HepG2 (cell line): ENCODE data around the gene VAC14. TPM values are rescaled to one million over a fixed set of nuclear protein-coding genes. Genes with fewer than 3 reads are reported as not detected.

Experiments used
- AGO2 ChIP-seq: fragments of 200-400 bp; formaldehyde crosslinking; optimal IDR thresholded peaks from 2 replicates; pipeline ENCODE3; 2017; ENCODE audit warnings: mild to moderate bottlenecking, low read depth, low read length, moderate library complexity
- ELF4 ChIP-seq: sonication (generic); formaldehyde crosslinking; IDR thresholded peaks from 2 replicates; pipeline ENCODE4 v1.5.0; 2020; ENCODE audit warnings: missing genetic modification reagents, mild to moderate bottlenecking, moderate library complexity, borderline replicate concordance
- HNF4G ChIP-seq, 2 experiments: sonication (generic) in 1 of 2; formaldehyde crosslinking in 1 of 2; IDR thresholded peaks; 2 replicates each; pipeline versions ENCODE4 v1.4.0 to v1.6.1; 2011 to 2020; ENCODE audit warnings: borderline replicate concordance in 2 of 2, low read depth in 2 of 2, mild to moderate bottlenecking in 2 of 2, low read length in 1 of 2, missing genetic modification reagents in 1 of 2, moderate library complexity in 1 of 2
- NBN ChIP-seq: fragments of 450-650 bp; conservative IDR thresholded peaks from 2 replicates; pipeline ENCODE4 v1.6.1; 2017
- PAXIP1 ChIP-seq: sonication (generic); formaldehyde crosslinking; conservative IDR thresholded peaks from 2 replicates; pipeline ENCODE4 v1.4.0; 2020; ENCODE audit warnings: mild to moderate bottlenecking, missing genetic modification reagents, moderate library complexity
- SAFB2 ChIP-seq: sonication (generic); formaldehyde crosslinking; IDR thresholded peaks from 2 replicates; pipeline ENCODE4 v1.5.1; 2020; ENCODE audit warnings: missing genetic modification reagents, low read depth, mild to moderate bottlenecking, borderline replicate concordance
- SMAD1 ChIP-seq: sonication (generic); formaldehyde crosslinking; IDR thresholded peaks from 2 replicates; pipeline ENCODE4 v1.4.0; 2020; ENCODE audit warnings: missing genetic modification reagents, low read depth, mild to moderate bottlenecking, borderline replicate concordance
- STAT5B ChIP-seq: sonication (generic); formaldehyde crosslinking; IDR thresholded peaks from 2 replicates; pipeline ENCODE4 v1.4.0; 2020; ENCODE audit warnings: missing genetic modification reagents
- TCF12 ChIP-seq, 2 experiments: fragments of 450-650 bp in 1 of 2; sonication (generic) in 1 of 2; formaldehyde crosslinking in 1 of 2; IDR thresholded peaks; 2 replicates each; pipeline versions ENCODE4 v1.6.1 to v1.8.0; 2017 to 2022; ENCODE audit warnings: antibody characterized with exemption in 1 of 2, mild to moderate bottlenecking in 1 of 2, missing genetic modification reagents in 1 of 2, moderate library complexity in 1 of 2
- ZC3H13 ChIP-seq: sonication (generic); formaldehyde crosslinking; IDR thresholded peaks from 2 replicates; pipeline ENCODE4 v1.8.1; 2023; ENCODE audit warnings: mild to moderate bottlenecking, missing genetic modification reagents, moderate library complexity
- ZMYM3 ChIP-seq: sonication (generic); formaldehyde crosslinking; IDR thresholded peaks from 2 replicates; pipeline ENCODE4 v1.5.1; 2020; ENCODE audit warnings: mild to moderate bottlenecking, missing genetic modification reagents
- ZNF260 ChIP-seq: sonication (generic); formaldehyde crosslinking; IDR thresholded peaks from 2 replicates; pipeline ENCODE4 v1.4.0; 2020; ENCODE audit warnings: missing genetic modification reagents, low read depth, mild to moderate bottlenecking, borderline replicate concordance
- ZNF501 ChIP-seq: sonication (generic); formaldehyde crosslinking; IDR thresholded peaks from 2 replicates; pipeline ENCODE4 v1.5.1; 2020; ENCODE audit warnings: mild to moderate bottlenecking, moderate library complexity, missing genetic modification reagents
- ZNF510 ChIP-seq: sonication (generic); formaldehyde crosslinking; IDR thresholded peaks from 2 replicates; pipeline ENCODE4 v1.4.0; 2020; ENCODE audit warnings: low read depth, mild to moderate bottlenecking, missing genetic modification reagents
- ZNF577 ChIP-seq: sonication (generic); formaldehyde crosslinking; IDR thresholded peaks from 2 replicates; pipeline ENCODE4 v1.4.0; 2020; ENCODE audit warnings: mild to moderate bottlenecking, low read depth, missing genetic modification reagents, borderline replicate concordance
- ZSCAN12 ChIP-seq: sonication (generic); formaldehyde crosslinking; IDR thresholded peaks from 2 replicates; pipeline ENCODE4 v1.9.0; 2021; ENCODE audit warnings: mild to moderate bottlenecking, missing genetic modification reagents
- polyA plus RNA-seq, 8 experiments: library from polyadenylated mRNA; depleted of rRNA in 3 of 8; stranded (reverse) in 7 of 8; unstranded in 1 of 8; fragments of >200 nt; fragmentation: Illumina TruSeq in 4 of 8; extraction: Trizol in 4 of 8; gene quantifications; 2 replicates each; pipeline versions ENCODE4 v1.2.1 to v1.2.3, GENCODE V29; 2011 to 2016; ENCODE audit warnings: low read depth in 4 of 8, missing spikeins in 1 of 8, mixed read lengths in 1 of 8; ENCODE audit not compliant: insufficient read depth in 1 of 8
- total RNA-seq, 5 experiments: library from RNA; depleted of rRNA; stranded (reverse); fragments of >200 nt; fragmentation: Illumina TruSeq; extraction: Trizol; gene quantifications; 2 replicates each; pipeline ENCODE4 v1.2.3, GENCODE V29; 2016; ENCODE audit warnings: low read depth in 1 of 5
- TF ChIP-seq, protein P1 (sequence below): sonication (generic); formaldehyde crosslinking; conservative IDR thresholded peaks from 2 replicates; pipeline ENCODE4 v1.4.0; 2020; ENCODE audit warnings: missing genetic modification reagents
- TF ChIP-seq, protein P2 (sequence below): sonication (generic); formaldehyde crosslinking; IDR thresholded peaks from 2 replicates; pipeline ENCODE4 v1.8.1; 2023; ENCODE audit warnings: mild to moderate bottlenecking, missing genetic modification reagents

The VAC14 gene
- total and polyA plus RNA-seq, 2 of the 13 experiments (the other 11 are each of a cell fraction or from before 2014, with no cell fraction given): 23.5 to 24.6 TPM

- peak; percentile 99 for TF ChIP-seq PAXIP1 (CRISPR knock-in tag)
- TF ChIP-seq, protein P1, sequence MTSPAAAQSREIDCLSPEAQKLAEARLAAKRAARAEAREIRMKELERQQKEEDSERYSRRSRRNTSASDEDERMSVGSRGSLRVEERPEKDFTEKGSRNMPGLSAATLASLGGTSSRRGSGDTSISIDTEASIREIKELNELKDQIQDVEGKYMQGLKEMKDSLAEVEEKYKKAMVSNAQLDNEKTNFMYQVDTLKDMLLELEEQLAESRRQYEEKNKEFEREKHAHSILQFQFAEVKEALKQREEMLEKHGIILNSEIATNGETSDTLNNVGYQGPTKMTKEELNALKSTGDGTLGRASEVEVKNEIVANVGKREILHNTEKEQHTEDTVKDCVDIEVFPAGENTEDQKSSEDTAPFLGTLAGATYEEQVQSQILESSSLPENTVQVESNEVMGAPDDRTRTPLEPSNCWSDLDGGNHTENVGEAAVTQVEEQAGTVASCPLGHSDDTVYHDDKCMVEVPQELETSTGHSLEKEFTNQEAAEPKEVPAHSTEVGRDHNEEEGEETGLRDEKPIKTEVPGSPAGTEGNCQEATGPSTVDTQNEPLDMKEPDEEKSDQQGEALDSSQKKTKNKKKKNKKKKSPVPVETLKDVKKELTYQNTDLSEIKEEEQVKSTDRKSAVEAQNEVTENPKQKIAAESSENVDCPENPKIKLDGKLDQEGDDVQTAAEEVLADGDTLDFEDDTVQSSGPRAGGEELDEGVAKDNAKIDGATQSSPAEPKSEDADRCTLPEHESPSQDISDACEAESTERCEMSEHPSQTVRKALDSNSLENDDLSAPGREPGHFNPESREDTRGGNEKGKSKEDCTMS (CRISPR knock-in tag): no peak
- TF ChIP-seq STAT5B (CRISPR knock-in tag): 0 out of 2 replicates have a peak, but pooled peaks have one; percentile 57
- TF ChIP-seq ZNF501: peak; percentile 83
- TF ChIP-seq ZNF577 (CRISPR knock-in tag): no peak
- no peak for TF ChIP-seq AGO2
- TF ChIP-seq TCF12 (IDR thresholded peaks at IDR 0.05): no peak
- TF ChIP-seq TCF12 (CRISPR knock-in tag; IDR thresholded peaks at IDR 0.05): peak; percentile 71; the same call in 1 of the 2 replicates
- peak; percentile 92; the same call in 1 of the 2 replicates for TF ChIP-seq ELF4 (CRISPR knock-in tag)
- peak; percentile 1; the same call in 1 of the 2 replicates for TF ChIP-seq SMAD1 (CRISPR knock-in tag)
- peak; percentile 86; the same call in 1 of the 2 replicates for TF ChIP-seq ZNF510 (CRISPR knock-in tag)
- TF ChIP-seq ZMYM3 (CRISPR knock-in tag): no peak
- no peak for TF ChIP-seq ZC3H13
- TF ChIP-seq ZNF260: 0 out of 2 replicates have a peak, but pooled peaks have one; percentile 15
- TF ChIP-seq ZSCAN12: 0 out of 2 replicates have a peak, but pooled peaks have one; percentile 40
- TF ChIP-seq HNF4G (IDR thresholded peaks at IDR 0.05; ENCODE audit: borderline replicate concordance, low read depth, low read length): peak; percentile 93
- peak; percentile 93 for TF ChIP-seq HNF4G (CRISPR knock-in tag; IDR thresholded peaks at IDR 0.05; ENCODE audit: borderline replicate concordance, low read depth)
- no peak for TF ChIP-seq NBN
- TF ChIP-seq SAFB2 (CRISPR knock-in tag): peak; percentile 43; the same call in 1 of the 2 replicates
- TF ChIP-seq, protein P2, sequence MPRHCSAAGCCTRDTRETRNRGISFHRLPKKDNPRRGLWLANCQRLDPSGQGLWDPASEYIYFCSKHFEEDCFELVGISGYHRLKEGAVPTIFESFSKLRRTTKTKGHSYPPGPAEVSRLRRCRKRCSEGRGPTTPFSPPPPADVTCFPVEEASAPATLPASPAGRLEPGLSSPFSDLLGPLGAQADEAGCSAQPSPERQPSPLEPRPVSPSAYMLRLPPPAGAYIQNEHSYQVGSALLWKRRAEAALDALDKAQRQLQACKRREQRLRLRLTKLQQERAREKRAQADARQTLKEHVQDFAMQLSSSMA (CRISPR knock-in tag): no peak
Observed at GRCh38 chr16:70746708-70747424, 54.1 kb downstream of the VAC14 start (continued).
